Mesenchymal stem cell (in vitro differentiated cells and primary cell): ENCODE results near the gene COL6A1.

Experiments used
- DNase-seq: peaks from one replicate; pipeline ENCODE4 v3.0.0-alpha.2; 2013
- H2AFZ ChIP-seq: one replicate; pipeline ENCODE4 v1.6.1; 2013; ENCODE audit warnings: low read depth, mild to moderate bottlenecking, control low read depth, inconsistent platforms, low read length, moderate library complexity
- H2AK5ac ChIP-seq: 2 replicates; pipeline ENCODE4 v1.6.1; 2013; ENCODE audit warnings: low read length, moderate library complexity, mild to moderate bottlenecking, inconsistent platforms; ENCODE audit not compliant: severe bottlenecking
- H2BK120ac ChIP-seq: one replicate; pipeline ENCODE4 v1.6.1; 2013; ENCODE audit warnings: low read depth, mild to moderate bottlenecking, inconsistent platforms, low read length, moderate library complexity
- H2BK12ac ChIP-seq, 2 experiments: one replicate each; pipeline ENCODE4 v1.6.1; 2013; ENCODE audit warnings: inconsistent platforms in 2 of 2, low read length in 2 of 2, mild to moderate bottlenecking in 2 of 2, moderate library complexity in 2 of 2, control low read depth in 1 of 2
- H2BK15ac ChIP-seq: one replicate; pipeline ENCODE4 v1.6.1; 2013; ENCODE audit warnings: mild to moderate bottlenecking, low read depth, inconsistent platforms; ENCODE audit not compliant: poor library complexity, severe bottlenecking
- H2BK5ac ChIP-seq: 2 replicates; pipeline ENCODE4 v1.6.1; 2013; ENCODE audit warnings: low read depth, mild to moderate bottlenecking, low read length, control low read depth, inconsistent platforms; ENCODE audit not compliant: poor library complexity, severe bottlenecking
- H3K14ac ChIP-seq, 2 experiments: one replicate each; pipeline ENCODE4 v1.6.1; 2013; ENCODE audit warnings: inconsistent platforms in 2 of 2, low read length in 2 of 2, control low read depth in 1 of 2, mild to moderate bottlenecking in 1 of 2, moderate library complexity in 1 of 2
- H3K18ac ChIP-seq, 2 experiments: one replicate each; pipeline ENCODE4 v1.6.1; 2013; ENCODE audit warnings: inconsistent platforms in 2 of 2, low read length in 2 of 2, control low read depth in 1 of 2, low read depth in 1 of 2, mild to moderate bottlenecking in 1 of 2
- H3K23ac ChIP-seq, 2 experiments: one replicate each; pipeline ENCODE4 v1.6.1; 2013; ENCODE audit warnings: inconsistent platforms in 2 of 2, low read length in 2 of 2, mild to moderate bottlenecking in 2 of 2, moderate library complexity in 2 of 2, control low read depth in 1 of 2
- H3K27ac ChIP-seq: 2 replicates; pipeline ENCODE4 v1.5.1; 2013; ENCODE audit warnings: mild to moderate bottlenecking, moderate library complexity, low read length, control low read depth, inconsistent platforms; ENCODE audit not compliant: poor library complexity, severe bottlenecking
- H3K27me3 ChIP-seq, 2 experiments: 2 replicates each; pipeline versions ENCODE4 v1.6.1 to v1.7.0; 2013; ENCODE audit warnings: low read length in 2 of 2, mild to moderate bottlenecking in 2 of 2, moderate library complexity in 2 of 2, control low read depth in 1 of 2, inconsistent platforms in 1 of 2; ENCODE audit not compliant: control insufficient read depth in 1 of 2, insufficient read depth in 1 of 2
- H3K36me3 ChIP-seq, 2 experiments: 2 replicates each; pipeline versions ENCODE4 v1.6.1 to v1.7.0; 2013; ENCODE audit warnings: low read length in 2 of 2, control low read depth in 1 of 2, inconsistent platforms in 1 of 2, low read depth in 1 of 2, mild to moderate bottlenecking in 1 of 2; ENCODE audit not compliant: insufficient read depth in 2 of 2, control insufficient read depth in 1 of 2
- H3K4ac ChIP-seq, 2 experiments: one replicate each; pipeline ENCODE4 v1.6.1; 2013; ENCODE audit warnings: inconsistent platforms in 2 of 2, low read length in 2 of 2, mild to moderate bottlenecking in 2 of 2, moderate library complexity in 2 of 2, control low read depth in 1 of 2, low read depth in 1 of 2
- H3K4me1 ChIP-seq: 2 replicates; pipeline ENCODE4 v1.6.1; 2013; ENCODE audit warnings: low read depth, low read length, control low read depth; ENCODE audit not compliant: control insufficient read depth, insufficient read depth
- H3K4me2 ChIP-seq: 2 replicates; pipeline ENCODE4 v1.6.1; 2013; ENCODE audit warnings: low read length, mild to moderate bottlenecking, inconsistent platforms; ENCODE audit not compliant: poor library complexity, severe bottlenecking
- H3K4me3 ChIP-seq, 2 experiments: 2 replicates each; pipeline versions ENCODE4 v1.5.1 to v1.7.0; 2013; ENCODE audit warnings: low read length in 2 of 2, mild to moderate bottlenecking in 2 of 2, control low read depth in 1 of 2, low read depth in 1 of 2; ENCODE audit not compliant: insufficient read depth in 1 of 2
- H3K79me1 ChIP-seq: replicated peaks from 2 replicates; pipeline ENCODE4 v1.6.1; 2013; ENCODE audit warnings: mild to moderate bottlenecking, control low read depth, low read length, inconsistent platforms; ENCODE audit not compliant: poor library complexity, severe bottlenecking
- H3K9ac ChIP-seq: 2 replicates; pipeline ENCODE4 v1.7.0; 2013; ENCODE audit warnings: mild to moderate bottlenecking, low read length, moderate library complexity
- H3K9me3 ChIP-seq: 2 replicates; pipeline ENCODE4 v1.7.0; 2013; ENCODE audit warnings: mild to moderate bottlenecking, low read length; ENCODE audit not compliant: control insufficient read depth
- H4K8ac ChIP-seq: one replicate; pipeline ENCODE4 v1.6.1; 2013; ENCODE audit warnings: inconsistent platforms, mild to moderate bottlenecking, low read length, moderate library complexity
- H4K91ac ChIP-seq: one replicate; pipeline ENCODE4 v1.6.1; 2013; ENCODE audit warnings: mild to moderate bottlenecking, low read length, inconsistent platforms
- WGBS: methylation state at CpG from one replicate; pipeline ENCODE4 v1.1.7; 2013; ENCODE audit warnings: mixed read lengths; 5-methylcytosine and 5-hydroxymethylcytosine counted together

COL6A1 gene

DNA sequence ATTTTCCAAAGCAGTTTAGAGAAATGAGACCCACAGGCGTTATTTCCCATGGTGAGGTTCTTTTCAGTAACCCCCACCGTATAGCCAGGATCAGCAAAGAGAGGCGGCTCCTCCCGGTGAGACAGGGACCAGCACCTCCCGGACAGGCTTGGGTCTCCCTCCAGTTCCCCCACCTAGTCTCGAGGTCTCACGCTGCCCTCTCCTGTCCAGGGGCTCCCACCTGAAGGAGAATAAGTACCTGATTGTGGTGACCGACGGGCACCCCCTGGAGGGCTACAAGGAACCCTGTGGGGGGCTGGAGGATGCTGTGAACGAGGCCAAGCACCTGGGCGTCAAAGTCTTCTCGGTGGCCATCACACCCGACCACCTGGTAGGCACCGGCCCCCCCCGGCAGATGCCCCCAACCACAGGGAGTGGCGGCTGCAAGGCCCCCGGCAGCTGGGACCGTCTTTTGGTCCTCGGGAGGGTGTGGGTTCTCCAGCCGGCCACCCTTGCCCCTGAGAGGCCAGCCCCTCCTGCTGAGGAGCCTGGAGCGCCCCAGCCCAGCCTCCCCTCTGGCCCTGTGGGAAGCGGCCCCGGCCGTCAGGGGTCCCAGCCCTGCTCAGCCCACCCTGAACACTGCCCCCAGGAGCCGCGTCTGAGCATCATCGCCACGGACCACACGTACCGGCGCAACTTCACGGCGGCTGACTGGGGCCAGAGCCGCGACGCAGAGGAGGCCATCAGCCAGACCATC is 4.9 kb downstream of the COL6A1 start:
- peaks cover 74 to 78% of the 10 kb centered on the region in 2 experiments for H3K36me3 ChIP-seq
- H3K27me3 ChIP-seq: no peaks in the 10 kb centered on the region
- H3K4me3 ChIP-seq: peak overlapping the region in 1 of 2 experiments; percentile 96
- no peak overlapping the region for H2BK120ac ChIP-seq
- H2AFZ ChIP-seq: no peak overlapping the region
- H4K91ac ChIP-seq: peak overlapping the region; percentile 24
- 93% methylated on average over 35 of the region's 36 CpGs for WGBS
- peaks cover 19% of the 10 kb centered on the region for H3K4me1 ChIP-seq
- DNase-seq: no peak
- no peak overlapping the region for H3K27ac ChIP-seq
- H3K4me2 ChIP-seq: no peak overlapping the region
- no peak overlapping the region for H2BK12ac ChIP-seq
- H3K9ac ChIP-seq: peak overlapping the region; percentile 98
- peak overlapping the region in 1 of 2 experiments; percentile 18 for H3K23ac ChIP-seq
- no peaks in the 10 kb centered on the region for H3K9me3 ChIP-seq
- peak overlapping the region; percentile 19 for H4K8ac ChIP-seq
- peak overlapping the region; percentile 2 for H2BK15ac ChIP-seq
- H2AK5ac ChIP-seq: no peak overlapping the region
- no peak overlapping the region for H3K4ac ChIP-seq
- peak overlapping the region in 1 of 2 experiments; percentile 0 for H3K18ac ChIP-seq
- peak overlapping the region in 1 of 2 experiments; percentile 53 for H3K14ac ChIP-seq
- peaks cover 27% of the 10 kb centered on the region for H3K79me1 ChIP-seq
- no peak overlapping the region for H2BK5ac ChIP-seq

GRCh38 chr21:45987121-45987711 is 5.6 kb downstream of the COL6A1 start:
- no peak overlapping the region for H2AFZ ChIP-seq
- no peak overlapping the region for H2BK5ac ChIP-seq
- DNase-seq: no peak
- H3K4me3 ChIP-seq: peak overlapping the region in 1 of 2 experiments; percentile 96
- peak overlapping the region; percentile 23 for H4K91ac ChIP-seq
- H2BK12ac ChIP-seq: no peak overlapping the region
- no peaks in the 10 kb centered on the region for H3K27me3 ChIP-seq
- H3K9me3 ChIP-seq: no peaks in the 10 kb centered on the region
- H2AK5ac ChIP-seq: no peak overlapping the region
- no peak overlapping the region for H4K8ac ChIP-seq
- 95% methylated on average over 29 of the region's 29 CpGs for WGBS
- H2BK120ac ChIP-seq: no peak overlapping the region
- peaks cover 19% of the 10 kb centered on the region for H3K4me1 ChIP-seq
- H3K18ac ChIP-seq: peak overlapping the region; percentile 0 to 52
- H3K79me1 ChIP-seq: peaks cover 30% of the 10 kb centered on the region
- H3K4ac ChIP-seq: no peak overlapping the region
- peak overlapping the region in 1 of 2 experiments; percentile 0 for H3K14ac ChIP-seq
- H3K4me2 ChIP-seq: no peak overlapping the region
- peak overlapping the region in 1 of 2 experiments; percentile 9 for H3K23ac ChIP-seq
- H3K9ac ChIP-seq: peak overlapping the region; percentile 98
- H3K36me3 ChIP-seq: peaks cover 82 to 85% of the 10 kb centered on the region in 2 experiments
- H2BK15ac ChIP-seq: no peak overlapping the region
- H3K27ac ChIP-seq: no peak overlapping the region

- Histone ChIP-seq H3K4me3 (peak overlapping the region in 1 of 2 experiments; percentile 64), H3K36me3 (peaks cover 87 to 89% of the 10 kb centered on the region in 2 experiments), H2BK5ac (no peak overlapping the region), H3K9ac (peak overlapping the region; percentile 87), H2BK15ac (no peak overlapping the region), H3K4me2 (no peak overlapping the region), H3K23ac (no peak overlapping the region), H3K79me1 (peaks cover 35% of the 10 kb centered on the region), H3K14ac (no peak overlapping the region), H3K27me3 (no peaks in the 10 kb centered on the region), H3K18ac (no peak overlapping the region), H2BK120ac (no peak overlapping the region), H4K91ac (no peak overlapping the region), H4K8ac (no peak overlapping the region), H2AFZ (no peak overlapping the region), H3K9me3 (no peaks in the 10 kb centered on the region), H2BK12ac (no peak overlapping the region), H2AK5ac (no peak overlapping the region), H3K27ac (no peak overlapping the region), H3K4me1 (peaks cover 10% of the 10 kb centered on the region), H3K4ac (no peak overlapping the region)
- DNase-seq: no peak
- WGBS: 90% methylated on average over 28 of the region's 36 CpGs
Measured at GRCh38 chr21:45988366-45989347, 7.1 kb downstream of the COL6A1 start.
